H9 (cell line): ENCODE measurements around the gene DIS3L2. TPM values are rescaled to one million over a fixed set of nuclear protein-coding genes. Genes with fewer than 3 reads are reported as not detected.

Experiments
- DNase-seq: peaks from one replicate; pipeline ENCODE4 v3.0.0-alpha.2; 2017
- H2AFZ ChIP-seq: one replicate; pipeline ENCODE4 v1.6.1; 2013; ENCODE audit warnings: mild to moderate bottlenecking, low read length, control low read depth, moderate library complexity
- H2AK5ac ChIP-seq: 2 replicates; pipeline ENCODE4 v1.6.1; 2013; ENCODE audit warnings: low read length, control low read depth, mixed read lengths; ENCODE audit not compliant: insufficient read length
- H2BK120ac ChIP-seq: one replicate; pipeline ENCODE4 v1.6.1; 2013; ENCODE audit warnings: low read depth, mild to moderate bottlenecking, low read length, control low read depth, inconsistent platforms; ENCODE audit not compliant: poor library complexity, severe bottlenecking
- H2BK12ac ChIP-seq: 2 replicates; pipeline ENCODE4 v1.6.1; 2013; ENCODE audit warnings: low read length, control low read depth, mixed read lengths, low read depth; ENCODE audit not compliant: insufficient read length
- H2BK15ac ChIP-seq: 2 replicates; pipeline ENCODE4 v1.6.1; 2013; ENCODE audit warnings: low read depth, low read length, control low read depth
- H2BK20ac ChIP-seq: one replicate; pipeline ENCODE4 v1.6.1; 2013; ENCODE audit warnings: low read depth, mild to moderate bottlenecking, low read length, control low read depth, inconsistent platforms; ENCODE audit not compliant: poor library complexity, severe bottlenecking
- H2BK5ac ChIP-seq: 2 replicates; pipeline ENCODE4 v1.6.1; 2013; ENCODE audit warnings: low read length, control low read depth, mixed read lengths; ENCODE audit not compliant: insufficient read length
- H3K14ac ChIP-seq: 2 replicates; pipeline ENCODE4 v1.6.1; 2013; ENCODE audit warnings: low read length, control low read depth; ENCODE audit not compliant: insufficient read depth
- H3K18ac ChIP-seq: 2 replicates; pipeline ENCODE4 v1.6.1; 2013; ENCODE audit warnings: low read depth, mild to moderate bottlenecking, mixed read lengths, low read length, control low read depth; ENCODE audit not compliant: insufficient read length
- H3K23ac ChIP-seq: 2 replicates; pipeline ENCODE4 v1.6.1; 2013; ENCODE audit warnings: low read length, control low read depth, mixed read lengths, low read depth; ENCODE audit not compliant: insufficient read length
- H3K23me2 ChIP-seq: 2 replicates; pipeline ENCODE4 v1.6.1; 2013; ENCODE audit warnings: low read depth, mild to moderate bottlenecking, mixed read lengths, low read length, control low read depth; ENCODE audit not compliant: insufficient read length, poor library complexity, severe bottlenecking
- H3K27ac ChIP-seq: 2 replicates; pipeline ENCODE4 v1.5.1; 2013; ENCODE audit warnings: low read length, control low read depth, mixed read lengths, low read depth; ENCODE audit not compliant: insufficient read length
- H3K27me3 ChIP-seq: 2 replicates; pipeline ENCODE4 v1.6.1; 2013; ENCODE audit warnings: low read length, control low read depth, inconsistent platforms; ENCODE audit not compliant: insufficient read depth
- H3K4ac ChIP-seq: 2 replicates; pipeline ENCODE4 v1.6.1; 2013; ENCODE audit warnings: low read depth, mild to moderate bottlenecking, control low read depth, inconsistent platforms, low read length, moderate library complexity
- H3K4me1 ChIP-seq: 2 replicates; pipeline ENCODE4 v1.6.1; 2013; ENCODE audit warnings: low read length, control low read depth, inconsistent platforms; ENCODE audit not compliant: insufficient read depth
- H3K4me2 ChIP-seq: 2 replicates; pipeline ENCODE4 v1.6.1; 2013; ENCODE audit warnings: low read length, control low read depth, mixed read lengths; ENCODE audit not compliant: insufficient read length, insufficient read depth
- H3K56ac ChIP-seq: 2 replicates; pipeline ENCODE4 v1.6.1; 2013; ENCODE audit warnings: low read depth, mild to moderate bottlenecking, mixed read lengths, low read length, control low read depth; ENCODE audit not compliant: insufficient read length
- H3K79me1 ChIP-seq: 2 replicates; pipeline ENCODE4 v1.6.1; 2013; ENCODE audit warnings: low read depth, mild to moderate bottlenecking, moderate library complexity, low read length, control low read depth, inconsistent platforms; ENCODE audit not compliant: insufficient read depth, poor library complexity, severe bottlenecking
- H3K79me2 ChIP-seq: 2 replicates; pipeline ENCODE4 v1.6.1; 2013; ENCODE audit warnings: low read length, control low read depth, inconsistent platforms; ENCODE audit not compliant: insufficient read depth
- H3K9ac ChIP-seq: 2 replicates; pipeline ENCODE4 v1.6.1; 2013; ENCODE audit warnings: low read length, control low read depth, mixed read lengths; ENCODE audit not compliant: insufficient read length; ENCODE audit errors: extremely low read depth
- H3K9me3 ChIP-seq: one replicate; pipeline ENCODE4 v1.6.1; 2013; ENCODE audit warnings: low read depth, low read length, inconsistent platforms; ENCODE audit not compliant: control insufficient read depth
- H3T11ph ChIP-seq: one replicate; pipeline ENCODE4 v1.6.1; 2013; ENCODE audit warnings: mild to moderate bottlenecking, low read length, control low read depth, inconsistent platforms
- H4K20me1 ChIP-seq: one replicate; pipeline ENCODE4 v1.6.1; 2013; ENCODE audit not compliant: control insufficient read depth, insufficient read length, insufficient read depth
- H4K5ac ChIP-seq: 2 replicates; pipeline ENCODE4 v1.6.1; 2013; ENCODE audit warnings: low read depth, mild to moderate bottlenecking, mixed read lengths, low read length, control low read depth; ENCODE audit not compliant: insufficient read length
- H4K8ac ChIP-seq: replicated peaks from 2 replicates; pipeline ENCODE4 v1.6.1; 2013; ENCODE audit warnings: low read length, control low read depth, mixed read lengths, low read depth; ENCODE audit not compliant: insufficient read length
- H4K91ac ChIP-seq: 2 replicates; pipeline ENCODE4 v1.6.1; 2013; ENCODE audit warnings: low read depth, mild to moderate bottlenecking, moderate library complexity, mixed read lengths, low read length, control low read depth; ENCODE audit not compliant: insufficient read length
- H3K27ac Mint-ChIP-seq, 3 experiments: 2 replicates in 2 of 3; 3 replicates in 1 of 3; pipeline ENCODE4 v1.8.0; 2020 to 2021; ENCODE audit warnings: mixed read lengths in 3 of 3, mild to moderate bottlenecking in 1 of 3, moderate library complexity in 1 of 3
- H3K27me3 Mint-ChIP-seq: 2 replicates; pipeline ENCODE4 v1.8.0; 2021; ENCODE audit warnings: low read depth, mild to moderate bottlenecking, moderate library complexity, mixed read lengths
- H3K36me3 Mint-ChIP-seq, 3 experiments: 2 replicates in 2 of 3; 3 replicates in 1 of 3; pipeline ENCODE4 v1.8.0; 2020 to 2021; ENCODE audit warnings: low read depth in 3 of 3, mixed read lengths in 3 of 3; ENCODE audit not compliant: insufficient read depth in 1 of 3
- H3K4me1 Mint-ChIP-seq, 2 experiments: 2 replicates each; pipeline ENCODE4 v1.8.0; 2020; ENCODE audit warnings: mixed read lengths in 2 of 2
- H3K4me3 Mint-ChIP-seq, 2 experiments: 2 replicates in 1 of 2; 3 replicates in 1 of 2; pipeline ENCODE4 v1.8.0; 2020 to 2021; ENCODE audit warnings: mild to moderate bottlenecking in 2 of 2, mixed read lengths in 2 of 2, moderate library complexity in 1 of 2
- H3K9me3 Mint-ChIP-seq, 2 experiments: 2 replicates in 1 of 2; 3 replicates in 1 of 2; pipeline ENCODE4 v1.8.0; 2020; ENCODE audit warnings: mild to moderate bottlenecking in 2 of 2, mixed read lengths in 2 of 2, moderate library complexity in 1 of 2
- CTCF ChIP-seq: fragments of 200-600 bp; sonication (generic); conservative IDR thresholded peaks from 3 replicates; pipeline ENCODE4 v1.8.0; 2021; ENCODE audit warnings: antibody characterized with exemption, mild to moderate bottlenecking
- WGBS: extraction: QIAGEN DNeasy Blood & Tissue Kit; methylation state at CpG from one replicate; pipeline ENCODE4 v1.1.7; 2013; ENCODE audit warnings: missing lambda C conversion rate, low lambda C conversion rate, mixed read lengths; ENCODE audit not compliant: insufficient read length; ENCODE audit errors: extremely low coverage; 5-methylcytosine and 5-hydroxymethylcytosine counted together
- total RNA-seq: library from RNA; stranded (reverse); gene quantifications from 2 replicates; pipeline ENCODE4 v1.2.1, GENCODE V29; 2021

Gene DIS3L2
- total RNA-seq, 1 experiment from 2014 or later = 28.1 TPM

- H3K4me1 ChIP-seq = no peaks in the 10 kb centered on the region
- no peak overlapping the region for H3T11ph ChIP-seq
- no peaks in the 10 kb centered on the region for H3K79me2 ChIP-seq
- H3K9ac ChIP-seq = no peak overlapping the region
- no peak overlapping the region for H3K23ac ChIP-seq
- no peak overlapping the region for H4K8ac ChIP-seq
- H3K27ac Mint-ChIP-seq = no peak overlapping the region; a peak in 1 of 7 replicates
- no peak overlapping the region for H2AFZ ChIP-seq
- H4K91ac ChIP-seq = no peak overlapping the region
- no peaks in the 10 kb centered on the region for H3K9me3 Mint-ChIP-seq
- DNase-seq = no peak
- H3K36me3 Mint-ChIP-seq = peaks cover 0 to 3% (median 0%) of the 10 kb centered on the region in 3 experiments; a peak in 2 of 7 replicates
- no peaks in the 10 kb centered on the region for H4K20me1 ChIP-seq
- H3K18ac ChIP-seq = no peak overlapping the region
- no peak overlapping the region for H2AK5ac ChIP-seq
- no peaks in the 10 kb centered on the region for H3K79me1 ChIP-seq
- no peak overlapping the region for H2BK120ac ChIP-seq
- no peaks in the 10 kb centered on the region for H3K23me2 ChIP-seq
- H3K4me3 Mint-ChIP-seq = no peak overlapping the region
- no peaks in the 10 kb centered on the region for H3K9me3 ChIP-seq
- TF ChIP-seq CTCF = no peak
- peaks cover 0 to 5% of the 10 kb centered on the region in 2 experiments; a peak in 1 of 4 replicates for H3K4me1 Mint-ChIP-seq
- H2BK5ac ChIP-seq = no peak overlapping the region
- no peak overlapping the region for H4K5ac ChIP-seq
- H3K27me3 ChIP-seq = no peaks in the 10 kb centered on the region
- no peak overlapping the region for H2BK12ac ChIP-seq
- H2BK15ac ChIP-seq = no peak overlapping the region
- H3K27me3 Mint-ChIP-seq = no peaks in the 10 kb centered on the region
- H3K27ac ChIP-seq = no peak overlapping the region
- no peak overlapping the region for H3K4ac ChIP-seq
- H2BK20ac ChIP-seq = no peak overlapping the region
- H3K56ac ChIP-seq = no peak overlapping the region
- no peak overlapping the region for H3K14ac ChIP-seq
- no CpG with 5 or more reads among the region's 3 CpGs for WGBS
- H3K4me2 ChIP-seq = no peak overlapping the region
Measured at GRCh38 chr2:232249096-232249495, 287.6 kb downstream of the DIS3L2 start.
